Putamen (tissue), 1 donor: ENCODE results near the gene GOLGA6C.
"Not testable (repeated sequence)": the region's sequence is repeated elsewhere in the genome, so short reads cannot be mapped to it uniquely, and the experiment has no call there.

ENCODE experiments used
- DNase-seq: peaks from one replicate; pipeline ENCODE4 v3.0.0-alpha.2; 2016; ENCODE audit warnings: low spot score

Gene GOLGA6C

DNA sequence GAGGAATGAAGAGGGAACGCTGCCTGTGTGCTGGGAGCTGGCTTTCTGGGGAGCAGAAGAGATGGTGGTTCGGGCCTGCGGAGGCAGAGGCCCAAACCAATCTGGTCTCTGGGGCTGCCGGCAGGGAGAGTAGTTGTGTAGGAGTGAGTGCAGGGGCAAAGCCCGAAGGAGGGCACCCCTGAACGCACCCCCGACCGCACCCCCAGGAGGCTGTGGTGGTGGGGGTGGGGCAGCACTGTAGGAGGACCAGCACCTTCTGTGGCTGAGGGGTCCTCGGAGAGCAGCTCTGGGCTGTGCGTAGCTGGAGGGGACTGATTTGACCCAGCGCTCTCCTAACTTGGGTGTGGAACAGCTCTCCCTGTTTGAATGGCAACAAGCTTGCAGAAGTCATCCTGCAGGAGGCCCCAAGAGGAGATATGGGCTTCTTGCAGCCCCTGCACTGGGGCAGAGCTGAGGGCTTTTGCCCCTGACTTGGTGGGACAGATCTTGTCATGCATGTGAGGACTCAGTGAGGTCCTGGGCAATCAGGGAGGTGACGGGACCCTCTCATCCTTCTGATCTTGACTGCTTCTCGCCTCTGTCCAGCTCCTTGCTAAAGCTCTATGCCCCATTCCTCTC, 30.4 kb upstream of the GOLGA6C start:
- DNase-seq: no peak

DNA sequence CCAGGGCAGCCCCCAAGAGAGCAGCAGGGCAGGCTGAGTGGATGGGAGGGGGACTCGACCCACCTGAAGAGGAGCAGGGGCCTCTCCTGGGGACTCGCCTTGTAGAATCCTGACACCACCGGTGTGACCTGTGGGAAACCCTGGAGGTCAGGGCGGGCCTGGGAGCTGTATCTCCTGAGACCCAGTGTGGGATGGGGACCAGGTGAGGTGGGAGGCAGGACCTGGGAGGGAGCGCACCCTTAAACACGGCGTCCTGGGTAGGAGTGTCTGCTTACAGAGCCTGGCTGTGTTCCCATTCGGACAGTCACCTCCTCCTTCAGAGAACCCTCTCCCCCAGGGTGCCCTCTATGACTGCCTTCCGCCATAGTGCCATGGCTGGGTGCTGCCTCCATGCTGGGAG, 29.3 kb upstream of the GOLGA6C start:
- no peak for DNase-seq

DNA sequence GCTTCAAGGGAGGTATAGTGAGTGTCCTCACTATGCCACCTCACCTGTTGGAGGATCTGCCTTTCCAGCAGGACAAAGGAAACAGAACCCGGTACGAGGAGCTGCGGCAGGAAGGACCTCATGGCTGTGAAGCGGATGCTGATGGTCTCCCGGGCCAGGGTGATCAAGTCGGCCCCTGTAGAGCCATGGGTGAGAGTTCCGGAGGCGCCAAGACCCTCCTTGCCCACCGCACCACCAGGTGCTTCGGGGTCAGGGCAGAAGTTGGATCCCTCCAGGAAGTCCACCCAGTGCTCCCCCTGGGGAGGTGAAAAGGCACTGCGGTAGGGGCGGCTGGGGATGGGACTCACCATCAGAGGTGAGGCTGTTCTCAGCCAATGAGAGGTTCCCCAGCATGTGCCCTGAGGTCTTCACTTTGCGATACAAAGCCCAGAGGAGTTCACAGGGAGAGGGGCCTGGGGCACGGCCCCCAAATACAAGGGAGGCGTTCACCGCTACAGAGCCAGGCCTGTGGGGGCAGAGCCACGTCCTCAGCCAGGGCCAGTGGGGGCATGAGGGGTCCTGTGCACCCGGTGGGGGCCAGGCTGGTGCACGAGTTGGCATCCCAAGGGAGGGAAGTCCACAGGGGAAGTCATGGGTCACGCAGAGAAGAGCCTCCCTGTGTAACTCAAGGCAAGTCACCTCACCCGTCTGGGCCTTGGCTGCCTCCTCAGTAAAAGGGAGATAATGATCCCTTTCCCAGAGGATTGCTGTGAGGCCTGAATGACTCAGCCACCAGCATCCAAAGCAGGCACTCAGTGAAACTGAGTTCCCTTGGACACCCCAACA, 28.7 kb upstream of the GOLGA6C start:
- DNase-seq: no peak

DNA sequence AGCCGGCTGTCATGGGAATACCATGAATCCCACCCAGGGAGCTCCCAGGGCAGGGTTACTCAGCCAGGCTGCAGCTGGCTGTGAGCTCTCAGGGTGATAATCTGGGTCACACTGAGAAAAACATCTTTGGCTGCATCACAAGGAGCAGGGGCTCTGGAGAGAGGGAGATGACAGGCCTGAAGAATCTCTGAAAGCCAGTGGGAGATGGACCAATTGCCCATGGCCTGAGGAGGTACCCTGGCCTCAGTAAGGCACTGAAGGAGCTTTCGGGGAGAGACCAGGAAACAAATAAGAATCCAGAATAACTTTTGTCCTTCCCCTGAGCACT, 28.2 kb upstream of the GOLGA6C start:
- no peak for DNase-seq

DNA sequence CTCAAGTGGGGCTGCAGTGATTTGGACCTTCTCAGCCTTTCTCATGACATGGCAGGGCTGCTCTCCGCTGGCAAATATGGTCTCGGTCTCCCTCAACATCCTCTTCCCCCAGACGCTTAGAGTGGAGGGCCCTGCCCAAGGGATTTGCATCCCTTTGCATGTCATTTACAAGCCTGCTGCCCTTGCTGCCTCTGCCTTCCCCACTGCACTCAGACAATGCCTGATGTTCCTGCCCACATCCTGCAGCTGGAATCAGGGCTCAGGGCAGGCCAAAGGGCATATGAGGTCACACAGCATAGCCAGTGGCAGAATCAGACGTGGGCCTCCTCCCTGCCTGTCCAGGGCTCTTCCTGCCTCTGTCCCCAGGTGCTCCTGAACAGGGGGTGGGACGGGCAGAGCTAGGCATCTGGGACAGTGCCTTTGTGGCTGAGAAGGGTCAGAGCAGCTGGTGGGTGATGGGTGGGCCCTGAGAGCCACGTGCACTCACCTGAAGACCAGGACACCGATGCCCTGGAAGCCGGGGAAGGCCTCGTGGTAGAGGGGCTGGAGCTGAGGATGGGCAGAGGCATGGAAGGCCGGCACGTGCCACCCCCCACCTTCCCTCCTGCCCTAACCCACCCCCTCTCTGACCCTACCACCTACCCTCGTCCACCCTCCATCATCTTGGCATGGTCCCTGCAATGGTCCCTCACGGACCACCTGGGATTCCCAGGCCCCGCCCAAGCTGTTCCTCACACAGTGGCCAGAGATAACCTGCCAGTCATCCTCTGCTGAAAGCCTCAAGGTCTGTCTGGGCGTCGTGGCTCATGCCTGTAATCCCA, 27.4 kb upstream of the GOLGA6C start:
- DNase-seq: no peak

DNA sequence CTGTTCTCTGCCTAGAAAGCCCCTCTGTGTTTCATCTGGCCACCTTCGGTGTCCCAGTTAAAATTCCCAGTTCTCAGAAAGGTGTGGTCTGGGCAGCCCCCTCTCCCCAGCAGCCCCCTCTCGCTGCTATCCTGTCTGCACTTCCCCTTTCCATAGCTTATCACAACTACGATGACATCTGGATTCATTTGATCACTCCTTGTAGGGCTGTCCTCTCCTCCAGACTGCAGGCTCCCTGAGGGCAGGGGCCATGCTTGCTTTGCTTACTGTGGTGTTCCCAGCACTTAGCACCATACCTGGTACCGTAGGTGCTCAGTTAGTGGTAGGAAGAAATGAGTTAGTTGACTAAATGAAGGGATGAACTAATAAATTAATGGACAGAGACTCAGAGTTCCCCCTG, 26.3 kb upstream of the GOLGA6C start:
- DNase-seq: no peak

DNA sequence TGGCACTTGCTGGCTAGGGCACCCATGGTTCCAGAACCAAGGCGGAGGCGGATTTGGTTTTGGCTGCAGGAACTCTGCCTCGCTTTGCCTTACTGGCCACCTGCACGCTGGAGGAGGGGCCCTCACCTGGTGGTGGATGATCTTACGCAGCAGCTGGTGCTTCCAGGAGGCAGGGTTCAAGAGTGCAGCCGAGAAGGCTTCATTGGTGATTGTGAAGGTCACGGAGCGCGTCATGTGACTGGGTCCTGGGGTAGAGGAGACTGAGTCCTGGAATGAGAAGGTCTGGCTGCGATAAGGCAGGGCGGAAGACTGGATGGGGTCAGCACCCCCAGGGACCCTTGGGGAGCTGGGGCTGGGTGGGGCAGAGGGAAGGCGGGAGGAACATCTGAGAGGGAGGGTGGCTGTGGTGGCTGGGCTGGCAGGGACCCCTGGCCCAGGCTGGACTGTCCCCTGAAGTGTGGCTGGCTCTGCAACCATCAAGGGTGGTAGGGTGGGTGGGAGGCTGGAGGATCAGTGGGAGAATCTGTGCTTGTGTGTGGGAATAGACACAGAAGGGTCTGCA, 25.8 kb upstream of the GOLGA6C start:
- no peak for DNase-seq

DNA sequence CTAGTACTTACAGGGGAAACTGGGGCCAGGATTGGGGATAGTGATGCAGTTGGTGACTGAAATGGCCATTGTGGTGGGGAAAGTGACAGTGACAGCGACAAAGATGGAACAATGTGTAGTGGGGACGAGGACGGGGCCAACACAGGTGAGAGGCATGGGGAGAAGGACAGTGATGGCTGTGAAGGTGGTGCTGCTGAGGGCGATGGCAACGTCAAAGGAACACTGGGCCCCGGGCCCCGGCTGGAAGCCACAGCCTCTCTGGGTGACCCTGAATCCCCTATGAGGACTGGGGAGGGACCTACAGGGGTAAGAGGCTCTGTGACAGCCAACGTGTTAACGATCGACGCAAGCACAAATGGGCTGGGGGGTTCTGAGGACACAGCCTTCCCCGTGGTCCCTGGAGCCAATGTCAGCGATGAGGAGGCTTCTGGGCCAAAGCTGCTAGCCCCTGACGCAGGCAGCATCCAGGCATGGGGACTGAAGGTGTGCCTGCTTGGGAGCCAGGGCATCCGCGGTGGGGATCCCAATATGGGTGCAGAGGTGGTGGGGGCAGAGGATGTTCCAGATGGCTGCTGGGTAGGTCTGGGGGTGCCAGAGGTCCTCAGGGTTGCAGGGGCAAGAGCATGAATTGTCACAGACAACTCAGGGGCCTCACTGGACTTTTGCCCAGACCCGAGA, 25.2 kb upstream of the GOLGA6C start:
- DNase-seq: no peak

DNA sequence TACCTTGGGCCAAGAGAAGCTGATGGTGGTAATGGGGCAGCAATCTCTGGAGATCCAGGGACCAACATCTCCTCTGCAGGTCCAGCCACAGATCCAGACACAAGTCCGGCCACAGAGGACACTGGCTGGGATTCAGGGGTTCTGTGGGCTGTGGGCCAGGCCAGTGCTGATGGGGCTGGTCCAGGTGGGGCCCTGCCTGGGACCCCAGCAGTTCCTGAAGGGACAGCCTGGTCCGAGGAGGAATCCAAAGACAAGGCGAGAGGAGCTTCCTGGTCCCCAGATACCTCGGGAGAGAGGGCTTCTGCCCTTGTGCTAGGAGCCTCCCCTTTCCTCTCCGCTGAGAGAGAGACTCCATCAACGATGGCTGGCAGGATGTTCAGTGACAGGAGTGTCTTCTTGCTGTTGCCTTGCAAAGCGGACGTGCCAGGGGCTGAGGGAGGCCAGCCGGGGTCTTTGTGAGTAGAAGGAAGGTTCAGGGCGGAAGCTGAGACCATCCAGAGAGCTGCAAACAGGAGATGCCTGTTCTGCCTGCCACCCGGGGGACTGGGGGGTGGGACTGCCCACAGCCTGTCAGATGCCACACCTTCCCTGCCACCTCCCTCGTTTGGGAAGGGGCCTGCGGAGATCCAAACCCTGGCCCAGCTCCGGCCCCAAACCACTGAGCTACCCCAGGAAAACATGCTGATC, 24.5 kb upstream of the GOLGA6C start:
- no peak for DNase-seq

DNA sequence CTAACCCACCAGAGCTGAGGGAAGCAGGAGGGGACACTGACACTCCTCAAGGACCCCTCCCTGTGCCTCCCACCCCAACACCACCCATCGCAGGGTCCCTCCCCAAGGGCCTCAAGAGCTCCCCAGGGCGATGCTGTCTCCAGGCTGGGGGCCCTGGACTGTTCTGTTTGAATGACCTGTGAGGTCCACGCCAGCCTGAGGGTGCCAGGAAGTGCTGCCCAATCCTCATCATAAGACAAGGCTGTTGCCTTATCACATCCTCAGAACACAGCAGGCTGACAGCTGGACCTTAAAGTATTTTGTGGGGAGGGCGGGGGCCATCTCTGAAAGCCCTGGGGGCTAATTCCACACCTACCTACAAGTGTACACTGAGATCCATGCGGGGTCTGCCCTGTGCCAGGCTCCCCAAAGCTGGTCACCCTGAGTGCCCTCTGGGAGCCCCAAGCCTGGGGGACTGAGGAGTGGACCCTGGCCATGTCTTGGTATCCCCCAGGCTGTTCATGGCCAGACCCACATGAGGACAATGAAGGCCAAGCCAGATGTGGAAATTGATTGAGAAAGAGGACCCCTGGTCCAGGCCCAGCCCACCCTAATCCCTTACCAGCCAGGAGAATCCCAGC, 23.8 kb upstream of the GOLGA6C start:
- no peak for DNase-seq

DNA sequence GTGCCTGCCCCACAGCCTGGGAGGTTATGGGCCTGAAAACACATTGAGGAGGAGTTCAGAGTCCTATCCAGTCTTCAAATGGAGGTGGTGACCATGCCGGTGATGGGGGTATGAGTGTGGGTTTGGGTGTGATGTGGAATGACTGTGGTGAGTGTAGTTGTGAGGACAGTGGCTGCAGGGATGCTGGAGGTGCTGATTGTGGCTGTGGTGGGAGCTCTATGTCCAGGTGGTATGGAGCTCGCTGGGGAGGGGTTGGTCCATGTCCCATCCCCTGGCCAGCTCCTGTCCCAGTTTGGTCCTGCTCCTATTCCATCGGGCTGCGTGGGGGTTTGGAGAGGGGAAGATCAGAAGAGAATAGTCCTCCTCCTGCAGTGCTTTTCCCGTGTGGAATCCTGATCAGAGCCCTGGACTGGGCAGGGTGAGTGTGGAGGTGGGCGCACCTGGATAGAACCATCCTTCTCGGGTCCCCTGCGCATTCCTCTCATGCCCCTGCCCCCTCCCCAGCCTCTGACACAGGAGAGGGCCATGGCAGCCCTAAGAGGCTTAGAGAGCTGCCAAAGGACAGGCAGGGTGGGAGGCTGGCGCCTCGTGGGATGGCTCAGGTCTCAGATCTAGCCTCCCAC, 23.0 kb upstream of the GOLGA6C start:
- DNase-seq: no peak

DNA sequence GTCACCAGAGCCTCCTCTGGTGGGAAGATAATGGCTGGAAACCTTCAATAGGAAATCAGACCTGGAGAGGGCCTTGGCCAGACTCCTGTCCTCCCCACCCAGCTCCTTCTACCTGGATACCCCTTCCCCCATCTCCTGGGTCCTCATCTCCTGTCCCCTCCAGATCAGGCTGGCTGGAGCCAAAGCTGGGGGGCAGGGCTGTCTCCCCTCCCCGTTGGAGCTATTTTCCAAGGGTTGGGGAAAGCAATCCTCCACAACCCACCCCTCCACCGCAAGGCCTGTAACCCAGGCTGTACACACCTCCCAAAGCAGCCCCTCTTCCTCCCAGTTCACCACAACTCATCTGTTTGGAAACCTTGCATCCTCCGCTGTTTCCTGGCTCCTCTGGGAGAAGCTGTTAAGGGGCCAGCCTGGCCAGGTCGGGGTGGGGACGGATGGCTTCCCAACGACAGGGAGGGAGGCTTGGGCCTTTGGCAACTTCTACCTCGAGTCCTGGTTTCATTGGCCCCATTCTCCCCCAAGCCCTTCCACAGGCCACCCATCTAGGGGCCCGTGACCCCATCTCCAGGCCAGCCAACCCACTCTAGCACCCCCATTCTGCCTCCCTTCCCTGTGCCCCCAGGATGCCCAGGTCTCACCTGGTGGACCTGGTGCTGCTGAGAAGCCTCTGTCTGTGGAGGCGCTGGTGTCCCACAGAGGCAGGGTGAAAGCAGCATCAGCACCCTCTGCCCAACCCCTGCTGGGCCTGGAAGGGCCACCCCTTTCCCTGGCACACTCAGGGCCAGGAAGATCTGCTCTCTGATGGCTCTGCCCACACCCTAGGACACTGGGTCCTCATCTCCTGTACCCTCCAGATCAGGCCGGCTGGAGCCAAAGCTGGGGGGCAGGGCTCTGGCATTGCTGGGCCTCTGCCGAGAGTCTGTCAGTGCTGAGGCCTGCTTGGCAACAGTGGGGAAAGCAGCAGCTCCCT, 22.1 kb upstream of the GOLGA6C start:
- no peak for DNase-seq

DNA sequence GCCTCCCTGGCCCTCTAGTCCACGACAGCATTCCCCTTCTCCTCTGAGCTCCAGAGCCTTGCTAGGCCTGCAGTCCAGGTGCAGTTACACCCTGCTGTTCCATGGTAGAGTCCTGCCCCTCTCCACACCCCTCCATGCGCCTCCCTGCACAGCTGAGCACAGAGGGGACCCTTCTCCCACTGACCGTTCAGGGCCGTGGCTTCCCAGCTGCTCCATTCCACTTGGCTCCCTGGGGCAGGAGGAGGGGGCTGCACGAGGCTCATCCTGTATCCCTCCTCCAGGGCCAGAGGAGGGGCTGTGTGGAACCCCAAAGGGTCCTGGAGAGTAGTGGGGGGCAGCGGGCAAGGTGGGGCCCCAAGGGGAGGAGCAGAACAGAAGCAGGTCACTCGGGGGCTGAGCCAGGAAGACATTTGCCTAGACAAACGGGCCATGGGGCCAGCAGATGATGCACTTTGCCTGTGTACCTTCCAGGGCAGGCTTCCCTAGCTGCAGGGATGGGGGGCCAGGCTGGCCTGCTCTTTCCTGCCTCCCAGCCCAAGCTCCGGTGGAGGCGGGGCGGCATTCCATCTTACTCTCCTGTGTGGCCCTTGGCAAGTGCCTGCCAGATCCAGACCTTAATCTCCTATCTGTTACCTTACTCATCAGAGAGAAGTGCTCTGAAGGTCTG, 20.7 kb upstream of the GOLGA6C start:
- no peak for DNase-seq

DNA sequence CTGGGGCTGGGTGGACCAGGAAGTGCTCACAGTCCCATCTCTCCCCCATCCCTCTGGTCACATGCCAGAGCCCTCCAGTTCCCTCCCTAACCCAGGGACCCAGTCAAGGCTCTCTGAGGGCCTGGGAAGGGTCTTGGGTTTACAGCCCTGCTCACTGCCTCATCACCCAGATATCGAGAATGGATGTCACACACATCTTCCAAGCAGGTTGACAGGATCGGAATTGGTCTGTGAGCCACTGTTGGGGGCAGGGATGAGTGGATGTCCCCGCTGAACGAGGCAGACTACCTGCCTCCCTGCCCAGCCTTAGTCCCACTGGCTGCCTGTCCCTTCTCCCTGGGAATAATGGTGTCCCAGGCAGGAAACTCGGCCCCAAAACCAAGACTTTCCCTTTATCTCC, 20.0 kb upstream of the GOLGA6C start:
- no peak for DNase-seq

DNA sequence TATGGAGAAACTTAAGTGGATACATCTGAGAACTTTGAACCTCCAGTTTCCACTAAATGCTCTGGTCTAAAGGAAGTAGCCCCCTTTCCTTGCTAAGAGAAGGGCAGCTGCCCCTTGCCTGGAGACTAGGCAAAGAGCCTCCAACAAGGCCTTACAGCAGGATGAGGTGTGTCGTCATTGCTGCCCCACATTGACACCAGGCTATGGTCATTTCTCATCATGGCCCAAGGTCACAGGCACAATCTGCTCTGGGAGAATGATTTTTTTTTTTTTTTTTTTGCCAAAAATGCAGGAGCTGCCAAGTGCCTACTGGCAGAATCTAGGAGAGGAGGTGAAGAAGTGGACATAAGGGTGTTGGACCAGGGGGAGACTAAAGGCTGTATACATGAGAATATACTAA, 12.4 kb upstream of the GOLGA6C start:
- DNase-seq: not testable (repeated sequence)

DNA sequence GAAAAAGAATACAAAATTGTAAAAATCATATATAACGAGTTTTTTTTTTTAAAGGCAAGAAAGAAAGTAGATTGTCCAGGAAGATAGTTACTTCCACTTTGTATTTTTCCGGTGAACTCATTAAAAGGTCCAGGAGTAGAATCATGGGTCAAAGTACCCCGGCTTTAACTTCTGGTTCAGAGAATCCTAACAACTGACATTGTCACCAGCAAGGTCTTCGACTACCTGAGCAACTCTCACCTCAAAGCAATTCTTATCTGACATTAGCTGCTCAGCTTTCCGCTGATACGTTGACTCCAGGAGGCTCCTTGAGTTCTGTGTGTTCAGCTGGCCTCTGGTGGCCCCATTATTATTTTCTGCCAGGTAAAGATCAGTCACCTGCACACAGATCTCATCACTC, 9.1 kb upstream of the GOLGA6C start:
- not testable (repeated sequence) for DNase-seq

DNA sequence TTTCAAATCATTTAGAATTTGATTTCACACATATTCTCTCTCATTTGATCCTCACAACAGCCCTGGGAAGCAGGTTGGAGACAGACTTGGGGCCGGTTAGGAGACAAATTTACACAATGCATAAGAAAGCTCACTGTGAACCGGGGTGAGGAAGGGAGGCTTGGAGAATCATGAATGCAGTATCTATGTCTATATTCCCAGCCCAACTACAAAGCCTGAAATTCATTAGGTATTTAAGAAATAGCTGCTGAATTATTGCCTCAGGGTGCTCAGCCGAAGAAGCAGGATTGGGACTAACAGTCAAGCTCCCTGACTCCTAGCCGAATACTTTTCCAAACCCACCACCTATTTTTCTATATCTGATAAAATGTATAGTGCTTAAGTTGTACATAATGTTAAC, 8.4 kb upstream of the GOLGA6C start:
- DNase-seq: no peak

DNA sequence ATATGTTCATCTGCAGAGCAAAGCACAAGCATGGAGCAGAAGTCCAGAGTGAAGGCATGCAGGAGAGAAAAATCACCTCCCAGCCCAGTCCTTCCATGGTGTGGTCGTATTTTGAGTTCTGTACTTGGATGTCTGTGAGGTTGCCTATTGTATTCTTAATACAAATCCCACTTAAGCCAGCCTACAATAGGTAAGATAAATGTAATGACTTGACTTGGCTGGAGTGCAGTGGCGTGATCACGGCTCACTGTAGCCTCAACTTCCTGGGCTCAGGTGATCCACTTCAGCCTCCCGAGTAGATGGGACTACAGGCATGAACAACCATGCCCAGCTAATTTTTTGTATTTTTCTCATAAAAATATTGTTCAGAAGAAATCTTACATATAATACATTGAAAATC, 6.8 kb upstream of the GOLGA6C start:
- not testable (repeated sequence) for DNase-seq

DNA sequence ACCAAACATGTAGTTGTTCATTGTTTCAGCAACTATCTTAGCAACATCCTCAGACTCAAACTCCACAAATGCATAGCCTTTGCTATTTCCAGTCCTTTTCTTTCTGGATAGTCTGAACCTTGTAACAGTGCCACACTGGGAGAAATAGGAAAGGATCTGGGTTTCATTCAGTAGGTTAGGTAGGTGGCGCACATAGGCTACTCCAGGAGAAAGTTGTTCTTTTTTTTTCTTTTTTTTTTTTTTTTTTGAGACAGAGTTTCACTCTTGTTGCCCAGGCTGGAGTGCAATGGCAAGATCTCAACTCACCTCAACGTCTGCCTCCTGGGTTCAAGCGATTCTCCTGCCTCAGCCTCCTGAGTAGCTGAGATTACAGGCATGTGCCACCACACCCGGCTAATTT, 5.8 kb upstream of the GOLGA6C start:
- not testable (repeated sequence) for DNase-seq
